ENCODE results near the gene FILIP1L. TPM values are rescaled to one million over a fixed set of nuclear protein-coding genes. Genes with fewer than 3 reads are reported as not detected.

Gene FILIP1L
- total and polyA plus RNA-seq, 2 donors (not counting 1 experiment from before 2014, with no cell fraction given), result 0.32 to 0.48 TPM

GRCh38 chr3:100024520-100025303, 89.6 kb downstream of the FILIP1L start:
- peaks cover 0 to 3% of the 10 kb centered on the region in 2 experiments for H3K36me3 ChIP-seq (replicated peaks in 1 of 2; ENCODE audit: control extremely low read depth in 1 of 2, control insufficient read depth in 1 of 2, extremely low read depth in 1 of 2, insufficient read depth in 2 of 2, low read length in 1 of 2)
- Mint-ChIP-seq H3K27ac (no peak overlapping the region), H3K4me1 (no peaks in the 10 kb centered on the region), H3K4me3 (no peak overlapping the region), H3K9me3 (ENCODE audit: insufficient read depth) (no peaks in the 10 kb centered on the region), H3K27me3 (no peaks in the 10 kb centered on the region)
- H3K9ac ChIP-seq (ENCODE audit: low read length), result no peak overlapping the region
- intact Hi-C loops (cut with micrococcal nuclease), result no loop called here
- no peaks in the 10 kb centered on the region for H3K79me2 ChIP-seq (ENCODE audit: control insufficient read depth, insufficient read depth, low read length)
- TF ChIP-seq EZH2 (IDR thresholded peaks at IDR 0.05; ENCODE audit: borderline replicate concordance, insufficient read depth, low read depth, low read length, poor library complexity, severe bottlenecking), result no peak
- no peak for TF ChIP-seq CTCF (IDR thresholded peaks at IDR 0.05)
- H3K4me1 ChIP-seq (ENCODE audit: control insufficient read depth in 2 of 2, insufficient read depth in 2 of 2, low read length in 2 of 2), result peaks cover 2 to 8% of the 10 kb centered on the region in 2 donors
- H3K27ac ChIP-seq (ENCODE audit: low read length in 2 of 2), result no peak overlapping the region
- no peak overlapping the region for H3K4me3 ChIP-seq (ENCODE audit: control extremely low read depth in 1 of 5, extremely low read depth in 1 of 5, insufficient read depth in 1 of 5, low read depth in 2 of 5, low read length in 4 of 5)
- ATAC-seq (ENCODE audit: low read depth) (no peak), DNase-seq (no peak)
- CTCF ChIA-PET, result no interaction called here
- no peaks in the 10 kb centered on the region for H3K9me3 ChIP-seq (ENCODE audit: control extremely low read depth in 1 of 3, control insufficient read depth in 2 of 3, insufficient read depth in 1 of 3, low read length in 2 of 3)
- H4K20me1 ChIP-seq (ENCODE audit: control insufficient read depth, insufficient read depth, low read length, poor library complexity, severe bottlenecking), result no peaks in the 10 kb centered on the region
- 100% methylated on average over 2 of the region's 7 CpGs for WGBS (ENCODE audit: insufficient coverage)
- no peak overlapping the region for H2AFZ ChIP-seq (ENCODE audit: insufficient read depth, low read depth, low read length, poor library complexity, severe bottlenecking)
- POLR2A ChIA-PET, result no interaction called here
- H3K4me2 ChIP-seq (replicated peaks; ENCODE audit: low read depth, low read length, poor library complexity, severe bottlenecking), result no peak overlapping the region
- no peaks in the 10 kb centered on the region for H3K27me3 ChIP-seq (replicated peaks in 1 of 4; ENCODE audit: control extremely low read depth in 1 of 4, control insufficient read depth in 3 of 4, insufficient read depth in 4 of 4, low read length in 3 of 4)

- H3K27me3 Mint-ChIP-seq, result no peaks in the 10 kb centered on the region
- no peak overlapping the region for H3K4me3 Mint-ChIP-seq
- no peaks in the 10 kb centered on the region for H3K9me3 Mint-ChIP-seq (ENCODE audit: insufficient read depth)
- Histone ChIP-seq H3K79me2 (ENCODE audit: control insufficient read depth, insufficient read depth, low read length) (no peaks in the 10 kb centered on the region), H3K4me2 (replicated peaks; ENCODE audit: low read depth, low read length, poor library complexity, severe bottlenecking) (no peak overlapping the region), H3K9me3 (ENCODE audit: control extremely low read depth in 1 of 3, control insufficient read depth in 2 of 3, insufficient read depth in 1 of 3, low read length in 2 of 3) (no peaks in the 10 kb centered on the region), H3K27ac (ENCODE audit: low read length in 2 of 2) (no peak overlapping the region), H3K27me3 (replicated peaks in 1 of 4; ENCODE audit: control extremely low read depth in 1 of 4, control insufficient read depth in 3 of 4, insufficient read depth in 4 of 4, low read length in 3 of 4) (no peaks in the 10 kb centered on the region), H4K20me1 (ENCODE audit: control insufficient read depth, insufficient read depth, low read length, poor library complexity, severe bottlenecking) (no peaks in the 10 kb centered on the region), H3K9ac (ENCODE audit: low read length) (no peak overlapping the region), H3K4me1 (ENCODE audit: control insufficient read depth in 2 of 2, insufficient read depth in 2 of 2, low read length in 2 of 2) (peaks cover 2 to 8% of the 10 kb centered on the region in 2 donors), H3K4me3 (ENCODE audit: control extremely low read depth in 1 of 5, extremely low read depth in 1 of 5, insufficient read depth in 1 of 5, low read depth in 2 of 5, low read length in 4 of 5) (no peak overlapping the region), H3K36me3 (replicated peaks in 1 of 2; ENCODE audit: control extremely low read depth in 1 of 2, control insufficient read depth in 1 of 2, extremely low read depth in 1 of 2, insufficient read depth in 2 of 2, low read length in 1 of 2) (peaks cover 0 to 3% of the 10 kb centered on the region in 2 experiments), H2AFZ (ENCODE audit: insufficient read depth, low read depth, low read length, poor library complexity, severe bottlenecking) (no peak overlapping the region)
- intact Hi-C loops (cut with micrococcal nuclease), result no loop called here
- CTCF ChIA-PET, result no interaction called here
- no peak for TF ChIP-seq CTCF (IDR thresholded peaks at IDR 0.05)
- no peak for ATAC-seq (ENCODE audit: low read depth)
- POLR2A ChIA-PET, result no interaction called here
- no peak for DNase-seq
- no CpG with 5 or more reads among the region's 1 CpG for WGBS (ENCODE audit: insufficient coverage)
- no peaks in the 10 kb centered on the region for H3K4me1 Mint-ChIP-seq
- no peak overlapping the region for H3K27ac Mint-ChIP-seq
These were observed 90.7 kb downstream of the FILIP1L start for GRCh38 chr3:100023595-100023994.

Measured in B cell (primary cell).